Gastrocnemius medialis (tissue), 4 donors: ENCODE data around the gene SIRT6. TPM values are rescaled to one million over a fixed set of nuclear protein-coding genes. Genes with fewer than 3 reads are reported as not detected.

Experiments
- ATAC-seq, 2 donors: fragments of 150-250 bp; one replicate each; pipeline ENCODE4 v1.9.1; 2016
- DNase-seq, 2 donors: peaks; one replicate each; pipeline ENCODE4 v3.0.0-alpha.2; 2019
- H3K27ac ChIP-seq, 4 donors: fragments of 200-600 bp; sonication (generic); 1 replicate in 1 of 4; 2 replicates in 3 of 4; pipeline ENCODE4 v1.5.1; 2016 to 2018; ENCODE audit warnings: mild to moderate bottlenecking in 2 of 4, moderate library complexity in 1 of 4
- H3K27me3 ChIP-seq, 3 donors: fragments of 200-600 bp; sonication (generic) in 2 of 3; 1 replicate in 1 of 3; 2 replicates in 2 of 3; pipeline versions ENCODE4 v1.5.1 to v1.6.0; 2016 to 2019; ENCODE audit warnings: mild to moderate bottlenecking in 1 of 3, moderate library complexity in 1 of 3
- H3K36me3 ChIP-seq, 2 donors: fragments of 200-600 bp; sonication (generic) in 1 of 2; one replicate each; pipeline ENCODE4 v1.5.1; 2017 to 2018
- H3K4me1 ChIP-seq, 2 donors: fragments of 200-600 bp; sonication (generic) in 1 of 2; one replicate each; pipeline ENCODE4 v1.5.1; 2016 to 2017; ENCODE audit warnings: mild to moderate bottlenecking in 2 of 2
- H3K4me3 ChIP-seq, 4 donors: fragments of 200-600 bp; sonication (generic) in 3 of 4; 1 replicate in 1 of 4; 2 replicates in 3 of 4; pipeline ENCODE4 v1.5.1; 2016 to 2019; ENCODE audit warnings: mild to moderate bottlenecking in 2 of 4
- H3K9me3 ChIP-seq, 3 donors: fragments of 200-600 bp; sonication (generic) in 2 of 3; 1 replicate in 1 of 3; 2 replicates in 2 of 3; pipeline ENCODE4 v1.5.1; 2016 to 2019
- CTCF ChIP-seq, 5 experiments: fragments of 450-650 bp in 3 of 5; fragments of 200-600 bp in 2 of 5; sonication (generic) in 2 of 5; IDR thresholded peaks in 4 of 5; conservative IDR thresholded peaks in 1 of 5; 1 replicate in 4 of 5; 2 replicates in 1 of 5; pipeline ENCODE4 v1.5.1; 2016 to 2019; ENCODE audit warnings: antibody characterized with exemption in 5 of 5, mild to moderate bottlenecking in 3 of 5, moderate library complexity in 3 of 5
- POLR2A ChIP-seq, 2 donors: fragments of 450-650 bp; IDR thresholded peaks; one replicate each; pipeline ENCODE4 v1.6.1; 2017; ENCODE audit warnings: antibody characterized with exemption in 2 of 2, mild to moderate bottlenecking in 2 of 2, moderate library complexity in 2 of 2
- in situ Hi-C, 4 donors: fragments of 200-750 bp; cut with MboI; loops; one replicate each; pipeline versions ENCODE4 v1.15.0 to v1.8.0; 2017; ENCODE audit warnings: low sequenced_read_pairs in 4 of 4
- intact Hi-C: fragments of 100-400 bp; cut with DNase I; formaldehyde crosslinking; loops from one replicate; pipeline ENCODE4 v1.15.1; 2023; ENCODE audit warnings: low total_unique reads
- total RNA-seq, 4 donors: library from RNA; depleted of rRNA; stranded (reverse); fragments of >200 nt; gene quantifications; one replicate each; pipeline versions ENCODE4 v1.1.0 to v1.2.3, GENCODE V29; 2016

SIRT6 gene
- total RNA-seq, 4 donors from 2014 or later: 11.7 to 25.7 (median 13.7) TPM

- Histone ChIP-seq H3K27me3 (no peaks in the 10 kb centered on the region), H3K9me3 (no peaks in the 10 kb centered on the region), H3K4me3 (no peak overlapping the region), H3K27ac (peak overlapping the region in 1 of 4 donors; percentile 61), H3K36me3 (no peaks in the 10 kb centered on the region), H3K4me1 (peaks cover 28 to 29% of the 10 kb centered on the region in 2 donors)
- intact Hi-C loops (loop anchor here (5.0 kb wide), 5 partner anchors 48 to 423 kb away; partner anchors contain the start of genes APBA3, EEF2, MAP2K2 and MRPL54), in situ Hi-C loops (no loop called here)
- DNase-seq (no peak), ATAC-seq (no peak)
- TF ChIP-seq POLR2A (IDR thresholded peaks at IDR 0.05) (no peak), CTCF (IDR thresholded peaks at IDR 0.05 in 4 of 5, conservative IDR thresholded peaks at IDR 0.05 in 1 of 5) (no peak)
Observed at GRCh38 chr19:4184718-4185352, 2.5 kb upstream of the SIRT6 start.

- DNase-seq (peak in 1 of 2 donors; percentile 64), ATAC-seq (peak in 1 of 2 donors; percentile 25)
- Histone ChIP-seq H3K36me3 (peaks cover 0 to under 1% of the 10 kb centered on the region in 2 donors), H3K4me1 (peaks cover 28 to 29% of the 10 kb centered on the region in 2 donors), H3K27ac (peak overlapping the region in 3 of 4 donors; percentile 61 to 92 (median 89)), H3K27me3 (no peaks in the 10 kb centered on the region), H3K9me3 (no peaks in the 10 kb centered on the region), H3K4me3 (peak overlapping the region in 1 of 4 donors; percentile 98)
- TF ChIP-seq CTCF (IDR thresholded peaks at IDR 0.05 in 4 of 5, conservative IDR thresholded peaks at IDR 0.05 in 1 of 5) (no peak), POLR2A (IDR thresholded peaks at IDR 0.05) (no peak)
- in situ Hi-C loops (no loop called here), intact Hi-C loops (loop anchor here (5.0 kb wide), 5 partner anchors 47 to 422 kb away; partner anchors contain the start of genes APBA3, EEF2, MAP2K2 and MRPL54)
Observed at GRCh38 chr19:4183967-4184717, 1.8 kb upstream of the SIRT6 start.

GRCh38 chr19:4181053-4181508, 1.3 kb downstream of the SIRT6 start:
- TF ChIP-seq CTCF (IDR thresholded peaks at IDR 0.05 in 4 of 5, conservative IDR thresholded peaks at IDR 0.05 in 1 of 5): no peak
- no peak for TF ChIP-seq POLR2A (IDR thresholded peaks at IDR 0.05)
- Histone ChIP-seq H3K27ac (no peak overlapping the region), H3K4me1 (peaks cover 26 to 28% of the 10 kb centered on the region in 2 donors), H3K36me3 (peaks cover 0 to 30% of the 10 kb centered on the region in 2 donors), H3K27me3 (no peaks in the 10 kb centered on the region), H3K4me3 (peak overlapping the region in 1 of 4 donors; percentile 94), H3K9me3 (no peaks in the 10 kb centered on the region)
- intact Hi-C loops (loop anchor here (5.0 kb wide), 5 partner anchors 44 to 419 kb away; partner anchors contain the start of genes APBA3, EEF2, MAP2K2 and MRPL54), in situ Hi-C loops (no loop called here)
- no peak for DNase-seq
- no peak for ATAC-seq

- TF ChIP-seq CTCF (IDR thresholded peaks at IDR 0.05 in 4 of 5, conservative IDR thresholded peaks at IDR 0.05 in 1 of 5) (no peak), POLR2A (IDR thresholded peaks at IDR 0.05) (no peak)
- ATAC-seq (no peak), DNase-seq (no peak)
- no peaks in the 10 kb centered on the region for H3K9me3 ChIP-seq
- H3K27ac ChIP-seq: no peak overlapping the region
- in situ Hi-C loops (no loop called here), intact Hi-C loops (no loop called here)
- H3K27me3 ChIP-seq: no peaks in the 10 kb centered on the region
- H3K4me3 ChIP-seq: no peak overlapping the region
- H3K36me3 ChIP-seq: peaks cover 0 to 36% of the 10 kb centered on the region in 2 donors
- peaks cover 20 to 23% of the 10 kb centered on the region in 2 donors for H3K4me1 ChIP-seq
Observed at GRCh38 chr19:4178990-4179389, 3.4 kb downstream of the SIRT6 start.
